HG02642 (cell line): ENCODE measurements around the gene ATP13A2.

Experiments
- ATAC-seq: cut with Tn5 transposase; IDR thresholded peaks from one replicate; pipeline ENCODE4 v1.9.1; 2021; ENCODE audit warnings: mild to moderate bottlenecking; ENCODE audit not compliant: unreplicated experiment, poor library complexity

Gene ATP13A2

DNA sequence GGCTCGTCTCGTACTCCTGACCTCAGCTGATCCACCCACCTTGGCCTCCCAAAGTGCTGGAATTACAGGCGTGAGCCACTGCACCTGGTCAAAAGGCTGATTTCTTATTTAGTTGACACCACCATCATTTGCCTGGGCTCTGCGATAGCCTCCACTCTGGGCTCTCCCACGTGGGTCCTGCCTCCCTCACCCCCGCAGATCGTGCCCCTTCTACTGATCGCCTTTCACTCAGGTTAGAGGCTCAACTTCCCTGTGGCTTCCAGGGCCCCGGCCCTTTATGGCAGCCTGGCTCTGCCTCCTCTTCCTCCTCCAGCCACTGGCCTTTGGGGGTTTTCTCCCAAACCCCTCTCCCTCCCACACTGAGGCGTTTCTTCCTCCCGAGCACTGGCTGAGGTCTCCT lies 28.8 kb downstream of the ATP13A2 start:
- ATAC-seq: no peak

DNA sequence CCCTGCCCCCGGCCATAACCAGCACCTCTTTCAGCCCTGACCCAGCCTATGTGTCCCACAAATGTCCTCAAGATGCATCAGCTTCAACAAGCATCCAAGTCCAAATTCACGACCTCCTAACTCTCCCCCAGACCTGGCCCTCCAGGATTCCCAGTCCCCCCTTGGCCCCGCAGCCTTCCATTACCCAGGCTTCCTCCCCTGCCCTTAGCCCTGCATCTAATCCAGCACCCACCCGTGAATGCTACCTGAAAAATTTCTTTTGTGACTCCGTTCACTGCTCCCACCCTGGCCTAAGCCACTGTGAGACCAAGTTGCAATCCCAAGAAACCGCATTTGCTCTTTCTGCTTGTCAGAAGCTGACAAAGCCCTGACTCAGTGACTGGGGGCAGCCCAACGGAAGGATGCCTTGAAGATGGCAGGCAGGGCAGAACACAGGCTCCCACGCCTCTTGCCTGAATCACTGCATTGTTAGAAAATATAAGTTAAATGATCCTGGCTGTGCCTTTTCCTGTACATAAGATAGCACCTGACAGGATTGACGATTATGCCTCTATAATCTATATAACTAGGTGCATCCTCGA lies 30.4 kb downstream of the ATP13A2 start:
- no peak for ATAC-seq

DNA sequence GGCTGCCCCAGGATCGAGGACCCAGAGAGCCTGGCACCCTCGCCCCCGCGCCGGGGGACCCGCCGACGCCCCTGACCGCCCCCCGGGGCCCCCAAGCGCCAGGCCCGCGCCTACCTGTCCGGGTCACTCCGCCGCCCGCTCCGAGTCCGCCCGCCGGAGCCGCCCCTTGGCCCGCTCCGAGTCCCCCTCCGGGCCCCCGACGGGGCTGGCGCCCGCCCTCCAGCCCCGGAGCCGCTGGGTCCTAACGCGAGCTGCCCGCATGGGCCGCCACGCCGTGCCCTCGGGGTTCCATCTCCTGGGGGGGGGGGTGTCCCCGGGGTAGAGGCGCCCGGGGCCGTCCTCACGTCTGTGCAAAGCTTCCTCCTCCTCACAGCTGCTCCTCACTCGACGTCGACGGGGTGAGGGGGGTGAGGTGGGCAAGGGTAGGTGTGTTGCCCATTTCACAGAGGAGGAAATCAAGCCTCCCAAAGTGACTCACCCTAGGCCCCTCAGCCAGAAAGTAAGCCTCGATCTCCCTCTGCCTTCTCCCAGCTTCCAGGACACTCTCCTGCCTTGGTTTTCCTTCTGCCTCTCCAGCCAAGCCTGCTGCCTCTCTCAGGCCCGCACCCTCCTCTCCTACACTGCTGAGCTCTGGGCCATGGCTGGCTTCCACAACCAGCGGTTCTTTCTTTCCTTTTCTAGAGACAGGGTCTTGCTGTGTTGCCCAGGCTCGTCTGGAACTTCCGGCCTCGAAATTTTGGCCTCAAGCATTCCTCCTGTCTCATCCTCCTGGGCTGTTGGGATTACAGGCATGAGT lies 31.1 kb downstream of the ATP13A2 start, which contains the start of gene MFAP2:
Gene MFAP2, minus strand, starts transcription at position 148 of the 796 bp plus-strand sequence. CDS start 2,347 bp downstream, outside the sequence.
- no peak for ATAC-seq

DNA sequence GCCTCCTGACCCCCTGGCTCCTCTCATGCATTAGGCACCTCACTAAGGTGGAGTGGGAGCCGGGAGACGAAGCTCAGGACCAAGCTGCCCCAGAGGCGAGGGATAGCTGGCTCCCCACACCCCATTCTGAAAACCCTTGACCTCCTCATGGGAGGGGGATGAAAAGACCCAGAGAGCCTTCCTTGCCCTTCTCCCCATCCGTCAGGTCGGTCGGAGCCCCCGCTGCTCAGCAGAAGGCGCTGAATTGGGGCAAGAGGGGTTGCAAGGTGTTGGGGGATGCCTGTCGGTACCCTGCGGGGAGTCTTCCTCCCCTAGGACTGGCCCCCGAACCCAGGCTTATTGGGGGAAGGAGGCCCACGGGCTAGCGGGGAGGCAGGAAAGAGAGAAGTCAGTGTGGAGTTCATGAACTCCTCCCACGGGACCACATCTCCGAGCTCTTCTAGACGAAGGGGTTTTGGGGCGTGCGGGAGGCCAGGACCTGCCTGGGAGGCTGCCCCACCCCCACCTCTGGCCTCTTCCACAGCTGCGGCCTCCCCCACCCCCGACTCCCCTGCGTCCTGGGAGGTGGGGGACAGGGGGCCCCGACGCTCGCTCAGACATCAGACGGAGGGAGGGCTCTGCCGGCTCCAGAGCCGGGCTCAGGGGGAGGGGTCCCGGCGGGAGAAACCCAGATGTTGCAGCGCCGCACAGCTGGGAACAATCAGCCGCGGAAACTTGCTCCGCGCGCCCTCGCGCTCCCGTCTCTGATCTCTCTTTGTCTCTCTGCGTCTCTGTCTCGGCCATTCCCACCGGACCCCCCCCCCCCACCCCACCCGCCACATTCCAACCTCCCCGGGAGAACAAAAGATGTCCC lies 32.0 kb downstream of the ATP13A2 start:
- ATAC-seq: no peak

DNA sequence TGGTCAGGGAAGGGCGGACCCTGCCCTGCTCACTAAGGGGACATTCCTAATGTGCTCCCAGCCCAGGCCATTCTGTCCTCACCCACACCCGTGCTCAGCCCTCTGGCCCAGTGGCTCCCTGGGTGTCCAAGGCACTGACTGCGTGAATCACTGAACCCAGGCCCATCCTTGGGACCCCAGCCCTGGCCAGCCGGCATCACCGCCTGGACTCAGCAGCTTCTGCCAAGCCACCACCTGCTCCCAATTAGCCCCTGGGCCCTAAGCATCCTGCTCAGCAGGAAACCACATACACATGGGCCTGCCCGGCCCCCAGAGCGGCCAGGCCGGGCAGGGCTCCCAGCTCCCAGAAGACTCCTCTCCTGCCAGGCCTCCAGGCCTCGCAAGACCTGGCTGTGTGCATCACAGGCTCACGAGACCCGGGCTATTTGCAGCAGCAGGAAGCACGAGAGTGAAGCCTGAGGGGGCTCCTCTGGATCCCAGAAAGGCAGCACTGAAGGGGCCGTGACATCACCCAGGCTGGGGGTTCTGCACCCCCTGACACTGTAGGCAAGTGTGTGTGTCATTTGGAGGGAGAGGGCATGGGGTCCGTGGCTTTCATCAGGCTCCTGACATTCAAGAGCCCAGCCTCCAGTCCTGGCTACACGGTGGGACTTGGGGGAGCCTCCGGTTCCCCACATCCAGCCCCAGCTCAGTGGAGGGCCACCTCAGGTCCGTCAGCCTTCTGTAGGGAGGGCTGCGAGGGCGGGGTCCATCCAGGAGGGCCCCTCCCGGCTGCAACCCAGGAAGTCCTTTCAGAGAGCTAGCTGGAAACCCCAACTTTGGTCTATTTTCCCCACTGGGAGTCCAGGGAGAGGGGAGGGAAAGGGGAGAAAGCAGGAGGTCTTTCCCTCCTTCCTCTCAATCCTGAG lies 32.9 kb downstream of the ATP13A2 start:
- ATAC-seq: no peak

DNA sequence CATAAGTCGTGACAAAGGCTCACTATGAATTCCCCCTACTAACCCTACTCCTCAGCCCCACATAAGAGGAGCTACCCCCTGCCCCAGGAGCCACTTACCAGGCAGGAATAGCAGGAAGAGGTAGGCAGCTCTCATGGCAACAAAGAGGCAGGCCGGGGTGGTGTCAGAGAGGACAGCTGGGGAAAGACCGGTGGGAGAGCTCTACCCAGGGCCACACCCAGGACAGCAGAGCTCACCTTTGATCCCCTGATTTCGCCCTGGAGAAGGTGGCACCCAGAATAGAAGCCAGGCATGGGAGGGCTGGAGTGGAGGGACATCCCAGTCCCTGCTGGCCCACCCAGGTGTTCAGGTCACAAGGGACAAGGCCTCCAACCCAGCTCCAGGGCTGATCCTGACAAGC lies 33.6 kb downstream of the ATP13A2 start:
- no peak for ATAC-seq

DNA sequence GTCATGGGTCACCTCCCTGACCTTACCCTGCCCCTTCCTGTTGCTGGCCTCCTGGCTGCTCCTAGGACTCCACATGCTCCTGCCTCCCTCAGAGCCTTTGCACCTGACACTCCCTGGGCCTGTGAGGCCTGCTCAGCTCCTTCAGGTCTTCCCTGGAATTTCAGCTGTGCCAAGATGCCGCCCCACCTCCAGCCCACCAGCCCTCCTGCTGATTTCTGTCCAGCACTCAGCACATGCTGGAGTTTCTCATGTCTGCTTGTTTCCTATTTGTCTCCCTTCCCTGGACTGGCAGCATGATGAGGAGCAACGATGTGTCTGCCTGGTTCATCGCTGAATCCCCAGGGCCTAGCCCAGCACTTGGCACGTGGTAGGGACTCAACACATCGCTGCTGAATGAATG lies 34.4 kb downstream of the ATP13A2 start:
- ATAC-seq: no peak

DNA sequence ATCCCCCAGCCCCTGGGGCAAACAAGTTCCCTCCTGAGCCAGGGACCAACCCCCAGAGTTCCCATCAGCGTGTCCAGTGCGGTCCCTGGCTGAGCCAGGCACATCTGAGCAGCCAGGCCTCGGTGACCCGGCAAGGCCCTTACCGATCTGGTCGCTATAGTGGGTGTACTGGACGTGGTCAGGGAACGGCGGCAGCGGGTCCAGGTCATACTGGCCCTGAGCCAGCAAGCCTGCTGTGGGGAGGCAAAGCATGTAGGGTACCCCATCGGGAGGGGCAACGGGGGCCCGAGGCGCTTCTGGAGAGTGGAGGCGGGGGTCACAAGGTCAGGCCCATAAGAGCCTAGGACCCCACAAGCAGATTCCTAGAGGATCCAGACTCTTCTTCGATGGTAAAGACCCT lies 34.8 kb downstream of the ATP13A2 start:
- no peak for ATAC-seq

DNA sequence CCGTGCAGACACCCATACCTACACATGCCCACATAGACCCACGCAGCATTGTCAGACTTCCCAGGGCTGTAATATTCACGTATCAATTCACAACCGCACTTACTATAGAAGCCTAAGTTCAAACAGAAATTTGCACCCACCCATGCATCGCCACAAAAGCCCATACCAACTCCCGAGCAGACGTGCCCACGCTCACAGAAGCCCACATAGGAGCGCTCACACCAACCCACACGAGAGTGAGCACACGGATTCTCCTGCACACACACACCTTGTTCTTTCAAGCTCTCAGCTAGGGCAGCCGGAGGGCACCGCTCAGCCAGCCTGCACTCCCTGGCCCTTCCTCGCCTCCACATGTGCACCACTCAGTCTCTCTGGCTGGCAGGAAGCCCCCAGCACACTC lies 35.9 kb downstream of the ATP13A2 start:
- no peak for ATAC-seq

DNA sequence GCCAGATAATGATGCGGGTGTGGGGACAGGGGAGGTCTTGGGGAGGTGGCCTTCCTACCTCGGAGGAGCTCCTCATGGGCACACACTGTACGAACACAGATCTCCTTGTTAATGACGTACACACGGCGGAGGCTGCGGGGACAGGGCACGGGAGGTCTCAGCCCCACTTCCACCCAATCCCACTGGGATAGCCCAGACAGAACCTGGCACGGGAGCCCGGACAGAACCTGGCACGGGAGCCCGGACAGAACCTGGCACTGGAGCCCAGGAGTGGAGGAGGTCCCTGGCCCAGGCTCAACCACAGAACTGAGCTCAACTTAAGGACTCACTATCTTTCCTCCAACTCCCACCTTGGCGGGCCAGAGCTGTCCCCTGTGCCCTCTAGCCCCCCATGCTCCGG lies 36.5 kb downstream of the ATP13A2 start:
- ATAC-seq: no peak

DNA sequence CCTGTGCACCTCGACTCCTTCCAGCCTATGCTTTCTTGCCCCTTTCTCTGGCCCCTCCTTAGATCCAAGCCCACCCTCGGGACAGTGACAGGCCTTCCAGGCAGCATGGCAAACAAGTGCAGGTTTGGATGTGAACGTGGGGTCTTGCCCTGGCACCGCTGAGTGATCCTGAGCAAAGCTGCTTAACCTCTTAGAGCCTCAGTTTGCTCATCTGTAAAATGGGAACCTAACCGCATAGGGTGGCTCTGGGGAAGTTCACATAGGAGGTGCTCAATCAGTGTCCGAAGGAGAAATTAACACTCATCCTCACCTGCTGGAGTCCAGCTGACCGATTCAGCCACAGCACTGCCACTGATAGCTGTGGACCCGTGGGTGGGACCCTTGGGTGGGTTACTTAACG lies 38.5 kb downstream of the ATP13A2 start:
- ATAC-seq: no peak

DNA sequence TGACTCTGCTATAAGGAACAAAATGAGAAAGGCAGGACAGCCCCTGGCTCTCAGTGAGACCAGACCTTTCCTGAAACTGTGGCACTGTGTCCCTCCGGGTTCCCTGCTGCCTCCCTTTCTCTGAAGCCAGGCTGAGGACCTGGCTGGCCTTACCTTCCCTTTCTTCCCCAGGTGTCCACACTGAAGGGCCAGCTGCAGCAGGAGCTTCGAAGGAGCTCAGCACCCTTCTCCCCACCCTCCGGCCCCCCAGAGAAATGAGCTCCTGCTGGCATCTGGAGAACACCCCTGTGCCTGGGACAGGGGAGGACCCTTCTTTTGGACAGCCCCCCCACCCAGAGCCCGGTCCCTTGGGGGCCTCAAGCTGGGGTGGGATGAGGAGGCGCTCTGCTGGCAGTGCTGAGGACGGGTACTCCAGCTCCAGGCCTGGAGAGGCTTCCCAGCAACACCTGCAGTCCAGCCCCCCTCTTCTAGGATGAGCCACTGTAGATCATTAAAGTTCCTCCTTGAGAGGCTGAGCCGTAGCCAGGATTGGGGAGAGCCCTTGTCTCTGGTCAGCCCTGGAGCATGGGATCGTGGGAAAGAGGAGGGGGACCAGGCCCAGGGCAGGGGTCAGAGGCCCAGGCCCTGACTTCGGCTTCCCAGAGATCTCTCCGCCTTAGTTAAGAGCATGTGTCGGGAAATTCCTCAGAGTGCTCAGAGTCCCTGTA lies 39.4 kb downstream of the ATP13A2 start:
- no peak for ATAC-seq

DNA sequence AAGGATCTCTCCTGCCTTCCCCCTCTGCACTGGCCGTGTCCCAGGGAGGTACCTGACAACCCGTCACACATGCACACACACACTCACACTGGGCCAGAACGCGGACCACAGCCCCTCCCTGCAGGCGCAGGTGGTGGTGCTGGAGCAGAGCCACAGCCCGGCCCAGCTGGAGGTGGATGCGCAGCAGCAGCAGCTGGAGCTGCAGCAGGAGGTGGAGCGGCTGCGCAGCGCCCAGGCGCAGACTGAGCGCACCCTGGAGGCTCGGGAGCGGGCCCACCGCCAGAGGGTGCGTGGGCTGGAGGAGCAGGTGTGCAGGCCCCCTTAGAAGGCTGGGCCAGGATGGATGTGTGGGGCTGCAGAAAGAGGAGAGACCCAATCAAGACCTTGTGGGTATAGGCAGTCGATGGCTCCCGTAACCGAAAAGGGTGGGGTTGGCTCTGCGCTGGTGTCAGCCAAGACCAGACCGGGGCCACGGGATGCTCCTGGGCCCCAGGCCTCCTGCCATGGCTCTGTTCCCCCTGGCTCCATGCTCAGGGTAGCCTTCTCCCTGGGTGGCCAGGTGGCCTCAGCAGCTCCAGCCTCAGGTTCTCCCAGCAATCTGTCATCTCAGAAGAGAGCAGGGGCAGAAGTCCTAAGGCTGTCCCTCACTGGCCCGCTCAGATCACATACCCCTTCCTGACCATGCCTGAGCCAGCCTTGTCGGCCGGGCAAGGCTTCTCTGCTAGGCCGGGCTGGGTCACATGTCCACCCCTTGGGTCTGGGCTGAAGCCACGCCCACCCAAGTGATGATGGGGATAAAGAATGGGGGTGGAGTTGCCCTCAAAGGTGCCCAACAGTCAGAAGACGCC lies 40.2 kb downstream of the ATP13A2 start:
- ATAC-seq: no peak

DNA sequence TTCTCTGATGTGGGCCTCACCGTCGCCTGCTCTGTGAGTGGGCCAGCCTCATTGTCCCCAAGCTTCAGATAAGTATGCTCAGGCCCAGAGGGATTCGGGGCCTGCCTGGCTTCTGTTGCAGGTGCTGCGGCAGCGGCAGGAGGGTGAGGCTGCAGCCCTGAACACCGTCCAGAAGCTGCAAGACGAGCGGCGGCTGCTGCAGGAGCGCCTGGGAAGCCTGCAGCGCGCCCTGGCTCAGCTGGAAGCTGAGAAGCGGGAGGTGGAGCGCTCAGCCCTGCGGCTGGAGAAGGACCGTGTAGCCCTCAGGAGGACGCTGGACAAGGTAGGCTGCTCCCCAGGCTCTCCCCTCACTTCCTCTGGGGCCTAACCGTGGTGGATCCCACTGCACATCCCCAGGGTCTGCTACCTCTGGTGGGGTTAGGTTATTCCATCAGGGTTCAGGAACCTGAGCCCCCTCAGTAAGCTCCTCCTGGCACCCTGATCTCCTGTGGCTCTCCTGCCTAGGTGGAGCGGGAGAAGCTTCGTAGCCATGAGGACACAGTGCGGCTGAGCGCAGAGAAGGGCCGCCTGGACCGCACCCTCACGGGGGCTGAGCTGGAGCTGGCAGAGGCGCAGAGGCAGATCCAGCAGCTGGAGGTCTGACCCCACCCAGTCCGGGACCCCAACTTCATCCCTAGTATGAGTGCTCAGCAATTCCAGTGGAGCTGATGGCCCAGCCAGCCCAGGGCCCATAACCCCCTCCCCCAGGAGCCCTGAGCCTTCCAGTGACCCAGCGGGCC lies 41.4 kb downstream of the ATP13A2 start:
- no peak for ATAC-seq

DNA sequence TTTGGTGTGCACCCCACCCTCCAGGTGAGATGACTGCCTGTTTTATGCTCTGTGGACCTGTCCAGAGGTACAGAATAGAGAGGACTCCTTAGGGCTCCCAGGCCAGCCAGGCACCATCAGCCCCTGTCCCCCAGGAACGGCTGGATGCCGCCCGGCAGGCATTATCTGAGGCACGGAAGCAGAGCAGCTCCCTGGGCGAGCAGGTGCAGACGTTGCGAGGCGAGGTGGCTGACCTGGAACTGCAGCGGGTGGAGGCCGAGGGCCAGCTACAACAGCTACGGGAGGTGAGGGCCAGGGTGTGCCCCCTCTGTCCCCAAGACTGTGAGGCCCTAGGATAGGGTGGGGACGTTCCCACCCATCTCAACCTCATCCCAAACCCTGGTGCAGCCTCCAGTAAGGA lies 42.1 kb downstream of the ATP13A2 start:
- no peak for ATAC-seq

DNA sequence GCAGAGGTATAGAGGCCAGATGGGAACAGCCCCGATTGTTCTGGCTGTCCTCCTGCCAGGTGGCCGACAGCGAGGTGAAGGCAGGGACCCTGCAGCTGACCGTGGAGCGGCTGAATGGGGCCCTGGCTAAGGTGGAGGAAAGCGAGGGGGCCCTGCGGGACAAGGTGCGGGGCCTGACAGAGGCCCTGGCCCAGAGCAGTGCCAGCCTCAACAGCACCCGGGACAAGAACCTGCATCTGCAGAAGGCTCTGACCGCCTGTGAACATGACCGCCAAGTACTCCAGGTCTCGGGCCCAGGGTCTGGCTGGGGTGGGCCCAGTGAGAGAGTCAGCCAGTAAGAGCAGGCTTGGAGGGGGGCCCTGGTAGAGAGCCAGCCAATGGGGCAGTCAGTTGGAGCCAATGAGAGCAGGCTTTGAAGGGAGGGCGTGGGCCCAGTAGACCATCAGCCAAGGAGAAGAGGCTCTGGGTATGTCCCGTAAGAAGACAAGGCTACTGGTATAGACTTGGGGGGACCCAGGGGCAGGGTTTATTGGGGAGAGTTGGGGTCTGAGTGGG lies 42.6 kb downstream of the ATP13A2 start:
- no peak for ATAC-seq

DNA sequence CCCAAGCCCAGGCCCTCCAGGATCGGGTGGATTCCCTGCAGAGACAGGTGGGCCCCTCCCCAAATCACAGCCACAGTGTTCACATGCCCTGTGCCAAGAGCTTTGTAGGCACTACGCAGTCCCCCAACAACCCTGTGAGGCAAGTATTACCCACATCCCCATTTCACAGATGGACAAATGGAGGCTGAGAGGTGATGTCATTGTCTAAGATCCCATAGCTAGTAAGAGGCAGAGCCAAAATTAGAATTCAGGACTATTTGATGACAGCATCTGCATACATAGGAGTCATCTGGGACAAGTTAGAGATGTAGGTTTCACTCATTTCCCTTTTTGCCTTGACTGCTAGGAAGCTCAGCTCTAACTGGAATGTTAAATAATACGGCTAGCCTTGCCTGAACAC lies 43.4 kb downstream of the ATP13A2 start:
- no peak for ATAC-seq

DNA sequence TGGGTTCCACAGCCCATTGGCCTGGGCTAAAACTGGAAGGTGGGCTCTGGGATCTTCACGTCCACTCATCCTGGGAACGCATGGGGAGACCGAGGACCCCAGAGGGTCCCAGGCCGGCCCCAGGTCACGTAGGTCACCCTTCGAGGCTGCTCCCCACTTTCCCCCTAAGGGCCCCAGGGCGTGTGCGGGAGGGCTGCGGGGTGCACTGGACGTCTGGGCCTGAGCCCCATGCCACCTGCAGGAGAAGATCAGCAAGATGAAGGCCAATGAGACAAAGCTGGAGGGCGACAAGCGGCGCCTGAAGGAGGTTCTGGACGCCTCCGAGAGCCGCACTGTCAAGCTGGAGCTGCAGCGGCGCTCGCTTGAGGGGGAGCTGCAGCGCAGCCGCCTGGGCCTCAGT lies 43.8 kb downstream of the ATP13A2 start:
- ATAC-seq: no peak
